Measurements from ENCODE around the gene KANSL1. TPM values are rescaled to one million over a fixed set of nuclear protein-coding genes. Genes with fewer than 3 reads are reported as not detected.
A peak's percentile ranks its signal among the peaks of the same experiment; 100 is the strongest.
"Not testable (repeated sequence)": the region's sequence is repeated elsewhere in the genome, so short reads cannot be mapped to it uniquely, and the experiment has no call there.

The KANSL1 gene
- total and polyA plus RNA-seq, 2 experiments from 2014 or later, result 49.0 to 206 TPM

GRCh38 chr17:46180185-46180891 lies 12.9 kb downstream of the KANSL1 start:
- peak overlapping the region; percentile 3 for H3K4me2 ChIP-seq
- peak overlapping the region; percentile 1; the same call in 1 of the 2 replicates for H3K4me3 ChIP-seq
- not testable (repeated sequence) for H3K27me3 ChIP-seq (ENCODE audit: insufficient read depth); H3K9me2 ChIP-seq (ENCODE audit: insufficient read depth); H3K36me3 ChIP-seq (ENCODE audit: insufficient read depth); H2AFZ ChIP-seq; H3F3A ChIP-seq (replicated peaks; ENCODE audit: low read depth); H3K9me3 Mint-ChIP-seq; H3K36me3 Mint-ChIP-seq (ENCODE audit: low read depth)
- H4K20me1 ChIP-seq (replicated peaks; ENCODE audit: insufficient read depth), result peaks cover 85% of the 10 kb centered on the region
- peak; percentile 73 for DNase-seq (ENCODE audit: low spot score)
- Mint-ChIP-seq H3K4me3 (0 out of 3 replicates have a peak overlapping the region, but pooled peaks have one; percentile 18), H3K27ac (peak overlapping the region; percentile 94), H3K27me3 (ENCODE audit: insufficient read depth, low read depth, poor library complexity) (peaks cover 19% of the 10 kb centered on the region), H3K4me1 (peaks cover 88% of the 10 kb centered on the region)
- peak overlapping the region; percentile 93 for H3K27ac ChIP-seq (ENCODE audit: low read depth)
- peaks cover 95% of the 10 kb centered on the region for H3K4me1 ChIP-seq (ENCODE audit: insufficient read depth)
- peak; percentile 14 for ATAC-seq
- 0 out of 2 replicates have a peak, but pooled peaks have one; percentile 65 for TF ChIP-seq ZNF114 (CRISPR knock-in tag; IDR thresholded peaks at IDR 0.05)
- peaks cover 100% of the 10 kb centered on the region for H3K79me2 ChIP-seq (replicated peaks; ENCODE audit: insufficient read depth)

GRCh38 chr17:46179375-46179999 lies 13.7 kb downstream of the KANSL1 start:
- Mint-ChIP-seq H3K27ac (peak overlapping the region; percentile 94), H3K27me3 (ENCODE audit: insufficient read depth, low read depth, poor library complexity) (peaks cover 22% of the 10 kb centered on the region), H3K4me3 (peak overlapping the region; percentile 21), H3K4me1 (peaks cover 84% of the 10 kb centered on the region), H3K9me3 (no peaks in the 10 kb centered on the region), H3K36me3 (ENCODE audit: low read depth) (no peaks in the 10 kb centered on the region; the same call in 2 of the 3 replicates)
- no peak overlapping the region for H2AFZ ChIP-seq
- peak overlapping the region; percentile 3 for H3K4me2 ChIP-seq
- no peaks in the 10 kb centered on the region for H3K27me3 ChIP-seq (ENCODE audit: insufficient read depth)
- peaks cover 94% of the 10 kb centered on the region for H3K4me1 ChIP-seq (ENCODE audit: insufficient read depth)
- H3F3A ChIP-seq (replicated peaks; ENCODE audit: low read depth), result no peaks in the 10 kb centered on the region
- H3K9me2 ChIP-seq (ENCODE audit: insufficient read depth), result no peaks in the 10 kb centered on the region
- TF ChIP-seq JUNB (IDR thresholded peaks at IDR 0.05; ENCODE audit: unreplicated experiment) (no peak), EZH2phosphoT487 (IDR thresholded peaks at IDR 0.05; ENCODE audit: unreplicated experiment) (no peak), EZH2 (IDR thresholded peaks at IDR 0.05; ENCODE audit: low read depth, unreplicated experiment) (no peak), NANOG (IDR thresholded peaks at IDR 0.05; ENCODE audit: borderline replicate concordance) (no peak), ZNF462 (CRISPR knock-in tag; IDR thresholded peaks at IDR 0.05) (no peak), ZNF331 (CRISPR knock-in tag; IDR thresholded peaks at IDR 0.05; ENCODE audit: low read depth) (no peak)
- ATAC-seq (peak; percentile 10), DNase-seq (ENCODE audit: low spot score) (peak; percentile 80)
- no peaks in the 10 kb centered on the region for H3K36me3 ChIP-seq (ENCODE audit: insufficient read depth)
- H3K79me2 ChIP-seq (replicated peaks; ENCODE audit: insufficient read depth), result peaks cover 100% of the 10 kb centered on the region
- peaks cover 85% of the 10 kb centered on the region for H4K20me1 ChIP-seq (replicated peaks; ENCODE audit: insufficient read depth)
- H3K4me3 ChIP-seq, result peak overlapping the region; percentile 1
- peak overlapping the region; percentile 93 for H3K27ac ChIP-seq (ENCODE audit: low read depth)
